Purkinje cell (primary cell): Measurements from ENCODE around the gene EP300. TPM values are rescaled to one million over a fixed set of nuclear protein-coding genes. Genes with fewer than 3 reads are reported as not detected.

Experiments used
- polyA plus RNA-seq: library from polyadenylated mRNA; unstranded; fragments of >200 nt; fragmentation: Nextera tagmentation; gene quantifications from 2 replicates; pipeline ENCODE4 v1.2.1, GENCODE V29; 2014

The EP300 gene
- polyA plus RNA-seq, result 9.7 and 13.3 TPM in 2 replicates

DNA sequence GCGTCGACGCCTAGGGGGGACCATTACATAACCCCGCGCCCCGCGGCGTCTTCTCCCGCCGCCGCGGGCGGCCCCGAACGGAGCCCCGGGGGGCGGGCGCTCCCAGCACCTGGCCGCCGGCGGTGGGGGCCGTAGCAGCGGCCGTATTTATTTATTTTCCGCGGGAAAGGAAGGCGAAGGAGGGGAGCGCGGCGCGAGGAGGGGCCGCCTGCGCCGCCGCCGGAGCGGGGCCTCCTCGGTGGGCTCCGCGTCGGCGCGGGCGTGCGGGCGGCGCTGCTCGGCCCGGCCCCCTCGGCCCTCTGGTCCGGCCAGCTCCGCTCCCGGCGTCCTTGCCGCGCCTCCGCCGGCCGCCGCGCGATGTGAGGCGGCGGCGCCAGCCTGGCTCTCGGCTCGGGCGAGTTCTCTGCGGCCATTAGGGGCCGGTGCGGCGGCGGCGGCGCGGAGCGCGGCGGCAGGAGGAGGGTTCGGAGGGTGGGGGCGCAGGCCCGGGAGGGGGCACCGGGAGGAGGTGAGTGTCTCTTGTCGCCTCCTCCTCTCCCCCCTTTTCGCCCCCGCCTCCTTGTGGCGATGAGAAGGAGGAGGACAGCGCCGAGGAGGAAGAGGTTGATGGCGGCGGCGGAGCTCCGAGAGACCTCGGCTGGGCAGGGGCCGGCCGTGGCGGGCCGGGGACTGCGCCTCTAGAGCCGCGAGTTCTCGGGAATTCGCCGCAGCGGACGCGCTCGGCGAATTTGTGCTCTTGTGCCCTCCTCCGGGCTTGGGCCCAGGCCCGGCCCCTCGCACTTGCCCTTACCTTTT lies at the start of gene EP300:
EP300 (plus strand) TSS at position 570 of the 795 bp plus-strand sequence. CDS start 413 bp downstream, outside the sequence.

DNA sequence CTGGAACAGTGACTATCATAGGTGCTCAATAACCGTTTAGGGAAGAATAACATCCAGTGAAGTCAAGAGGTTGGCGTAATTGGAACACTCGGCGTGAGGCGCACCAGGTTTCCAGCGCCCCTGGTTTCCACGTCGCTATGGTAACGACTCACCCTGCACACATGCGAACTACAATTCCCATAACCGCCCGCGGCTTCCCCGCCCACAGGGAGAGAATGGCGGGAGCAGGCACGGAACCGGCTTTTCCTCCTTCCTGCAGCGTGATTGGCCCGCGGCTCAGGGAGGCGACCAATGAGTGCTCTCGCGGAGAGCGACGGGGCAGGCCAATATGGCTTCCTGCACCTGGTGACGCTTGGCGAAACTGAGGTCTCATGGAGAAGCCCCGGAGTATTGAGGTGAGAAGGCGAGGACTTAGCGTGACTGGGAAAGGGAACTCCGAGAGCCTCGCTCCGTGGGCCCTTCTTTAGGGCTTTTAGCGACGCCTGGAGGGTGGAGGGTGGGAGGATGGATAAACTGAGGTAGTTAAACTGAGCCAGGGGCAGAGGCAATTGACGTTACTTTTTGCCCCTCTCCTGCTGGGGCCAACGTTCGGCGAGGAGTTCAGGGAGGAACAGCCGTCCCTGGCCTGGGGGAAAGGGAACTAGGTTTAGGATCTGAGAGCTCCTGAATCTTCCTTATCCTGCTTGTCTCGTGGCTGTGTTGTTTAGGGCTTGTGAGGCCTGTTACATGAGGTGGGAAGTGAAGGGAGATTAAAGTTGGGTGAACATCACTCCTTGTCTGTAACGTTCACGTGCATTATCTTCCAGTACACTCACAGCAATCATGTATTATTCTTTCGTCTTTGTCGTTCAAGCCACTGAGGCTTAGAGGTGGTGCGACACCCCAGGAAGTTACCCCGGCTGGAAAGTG lies 112.9 kb downstream of the EP300 start, which contains the start of gene L3MBTL2:
L3MBTL2 (plus strand) TSS at position 321 of the 909 bp plus-strand sequence; CDS start at position 372, 51 bp downstream.

Other genes with a start within 250 kb of the EP300 start
- 90.2 and 99.5 TPM in 2 replicates for gene ST13, start 236.0 kb upstream of the EP300 start, polyA plus RNA-seq
- 4.4 and 10.4 TPM in 2 replicates for gene XPNPEP3, start 235.4 kb upstream of the EP300 start, polyA plus RNA-seq
- not detected in 2 replicates for gene DNAJB7, start 230.5 kb upstream of the EP300 start, polyA plus RNA-seq
- 331 and 341 TPM in 2 replicates for gene RBX1, start 141.2 kb upstream of the EP300 start, polyA plus RNA-seq
- gene L3MBTL2, start 112.7 kb downstream of the EP300 start, polyA plus RNA-seq, result 5.7 and 6.4 TPM in 2 replicates
- 0.28 and 0.65 TPM in 2 replicates for gene CHADL, start 148.3 kb downstream of the EP300 start, polyA plus RNA-seq
- gene RANGAP1, start 193.6 kb downstream of the EP300 start, polyA plus RNA-seq, result 2.4 and 8.7 TPM in 2 replicates
- gene ZC3H7B, start 208.9 kb downstream of the EP300 start, polyA plus RNA-seq, result 0.20 and 0.35 TPM in 2 replicates